Suprapubic skin (tissue), 4 donors: ENCODE measurements around the gene EIF4G3. TPM values are rescaled to one million over a fixed set of nuclear protein-coding genes. Genes with fewer than 3 reads are reported as not detected.

Source experiments
- DNase-seq, 2 donors: peaks; one replicate each; pipeline ENCODE4 v3.0.0-alpha.2; 2019; ENCODE audit warnings: low spot score in 2 of 2
- H3K27ac ChIP-seq: fragments of 200-600 bp; sonication (generic); one replicate; pipeline ENCODE4 v1.5.1; 2019
- H3K27me3 ChIP-seq: fragments of 200-600 bp; sonication (generic); one replicate; pipeline ENCODE4 v1.5.1; 2019
- H3K36me3 ChIP-seq: fragments of 200-600 bp; sonication (generic); one replicate; pipeline ENCODE4 v1.5.1; 2019
- H3K4me1 ChIP-seq: fragments of 200-600 bp; sonication (generic); one replicate; pipeline ENCODE4 v1.5.1; 2019
- H3K4me3 ChIP-seq: fragments of 200-600 bp; sonication (generic); one replicate; pipeline ENCODE4 v1.5.1; 2019; ENCODE audit warnings: mild to moderate bottlenecking
- H3K9me3 ChIP-seq: fragments of 200-600 bp; sonication (generic); one replicate; pipeline ENCODE4 v1.5.1; 2019
- CTCF ChIP-seq, 2 donors: fragments of 200-600 bp in 1 of 2; fragments of 450-650 bp in 1 of 2; sonication (generic) in 1 of 2; IDR thresholded peaks; one replicate each; pipeline ENCODE4 v1.5.1; 2016 to 2019; ENCODE audit warnings: antibody characterized with exemption in 2 of 2, mild to moderate bottlenecking in 1 of 2, moderate library complexity in 1 of 2
- EP300 ChIP-seq: sonication (generic); formaldehyde crosslinking; IDR thresholded peaks from one replicate; pipeline ENCODE4 v1.6.1; 2017; ENCODE audit warnings: antibody characterized with exemption
- POLR2A ChIP-seq, 2 donors: fragments of 450-650 bp; IDR thresholded peaks; one replicate each; pipeline ENCODE4 v1.6.1; 2017; ENCODE audit warnings: antibody characterized with exemption in 2 of 2, mild to moderate bottlenecking in 2 of 2, moderate library complexity in 2 of 2
- POLR2AphosphoS5 ChIP-seq, 3 donors: sonication (generic); formaldehyde crosslinking; IDR thresholded peaks; one replicate each; pipeline ENCODE4 v1.6.1; 2017; ENCODE audit warnings: antibody characterized with exemption in 3 of 3
- WGBS: methylation state at CpG from one replicate; pipeline ENCODE4 v1.1.5; 2018; 5-methylcytosine and 5-hydroxymethylcytosine counted together
- total RNA-seq, 4 donors: library from RNA; depleted of rRNA; stranded (reverse); fragments of >200 nt; gene quantifications; one replicate each; pipeline ENCODE4 v1.1.0, GENCODE V29; 2016

Gene EIF4G3
- total RNA-seq, 4 donors from 2014 or later: 32.9 to 40.6 (median 39.5) TPM

- no peaks in the 10 kb centered on the region for H3K4me1 ChIP-seq
- 87% methylated on average over 9 of the region's 9 CpGs for WGBS
- H3K9me3 ChIP-seq: no peaks in the 10 kb centered on the region
- H3K27me3 ChIP-seq: no peaks in the 10 kb centered on the region
- no peak for TF ChIP-seq EP300
- no peak for TF ChIP-seq POLR2A (IDR thresholded peaks at IDR 0.05)
- TF ChIP-seq POLR2AphosphoS5 (IDR thresholded peaks at IDR 0.05): no peak
- TF ChIP-seq CTCF (IDR thresholded peaks at IDR 0.05): no peak
- no peak for DNase-seq
- H3K27ac ChIP-seq: no peak overlapping the region
- H3K36me3 ChIP-seq: peaks cover 12% of the 10 kb centered on the region
- no peak overlapping the region for H3K4me3 ChIP-seq
These were observed 226.7 kb downstream of the EIF4G3 start for GRCh38 chr1:20949871-20950590.

- H3K4me1 ChIP-seq: no peaks in the 10 kb centered on the region
- TF ChIP-seq POLR2A (IDR thresholded peaks at IDR 0.05) (no peak), CTCF (IDR thresholded peaks at IDR 0.05) (no peak), EP300 (no peak), POLR2AphosphoS5 (IDR thresholded peaks at IDR 0.05) (no peak)
- H3K36me3 ChIP-seq: peaks cover 11% of the 10 kb centered on the region
- DNase-seq: no peak
- no peaks in the 10 kb centered on the region for H3K9me3 ChIP-seq
- no peak overlapping the region for H3K4me3 ChIP-seq
- H3K27ac ChIP-seq: no peak overlapping the region
- WGBS: 84% methylated on average over 6 of the region's 6 CpGs
- H3K27me3 ChIP-seq: no peaks in the 10 kb centered on the region
These were observed 228.6 kb downstream of the EIF4G3 start for GRCh38 chr1:20948101-20948500.

GRCh38 chr1:20947409-20947808, 229.3 kb downstream of the EIF4G3 start:
- TF ChIP-seq POLR2A (IDR thresholded peaks at IDR 0.05): no peak
- no peak for TF ChIP-seq CTCF (IDR thresholded peaks at IDR 0.05)
- no peak for TF ChIP-seq POLR2AphosphoS5 (IDR thresholded peaks at IDR 0.05)
- TF ChIP-seq EP300: no peak
- Histone ChIP-seq H3K27ac (no peak overlapping the region), H3K27me3 (no peaks in the 10 kb centered on the region), H3K9me3 (no peaks in the 10 kb centered on the region), H3K36me3 (peaks cover 11% of the 10 kb centered on the region), H3K4me1 (no peaks in the 10 kb centered on the region), H3K4me3 (no peak overlapping the region)
- 80% methylated on average over 2 of the region's 2 CpGs for WGBS
- no peak for DNase-seq

GRCh38 chr1:20936621-20937020, 240.1 kb downstream of the EIF4G3 start:
- no peaks in the 10 kb centered on the region for H3K4me1 ChIP-seq
- peaks cover 3% of the 10 kb centered on the region for H3K36me3 ChIP-seq
- H3K4me3 ChIP-seq: no peak overlapping the region
- DNase-seq: no peak
- TF ChIP-seq CTCF (IDR thresholded peaks at IDR 0.05) (no peak), POLR2AphosphoS5 (IDR thresholded peaks at IDR 0.05) (no peak), POLR2A (IDR thresholded peaks at IDR 0.05) (no peak), EP300 (no peak)
- H3K9me3 ChIP-seq: no peaks in the 10 kb centered on the region
- H3K27me3 ChIP-seq: no peaks in the 10 kb centered on the region
- H3K27ac ChIP-seq: no peak overlapping the region
- WGBS: 94% methylated on average over 2 of the region's 2 CpGs

GRCh38 chr1:20936216-20936615, 240.5 kb downstream of the EIF4G3 start:
- Histone ChIP-seq H3K36me3 (peaks cover 3% of the 10 kb centered on the region), H3K4me3 (no peak overlapping the region), H3K4me1 (no peaks in the 10 kb centered on the region), H3K27me3 (no peaks in the 10 kb centered on the region), H3K27ac (no peak overlapping the region), H3K9me3 (no peaks in the 10 kb centered on the region)
- TF ChIP-seq POLR2A (IDR thresholded peaks at IDR 0.05) (no peak), EP300 (no peak), CTCF (IDR thresholded peaks at IDR 0.05) (no peak), POLR2AphosphoS5 (IDR thresholded peaks at IDR 0.05) (no peak)
- WGBS: 90% methylated on average over 2 of the region's 2 CpGs
- DNase-seq: no peak
